K562 (cell line): ENCODE results near the gene HCAR1. TPM values are rescaled to one million over a fixed set of nuclear protein-coding genes. Genes with fewer than 3 reads are reported as not detected.

ENCODE experiments used
- CHD4 ChIP-seq: fragments of 200-600 bp; sonication (generic); IDR thresholded peaks from 3 replicates; pipeline ENCODE4 v1.6.1; 2012; ENCODE audit warnings: low read depth, mild to moderate bottlenecking, mixed read lengths, low read length, inconsistent platforms; ENCODE audit not compliant: insufficient read depth, insufficient replicate concordance, poor library complexity, severe bottlenecking
- GATAD2A ChIP-seq: fragments of 450-650 bp; IDR thresholded peaks from 2 replicates; pipeline ENCODE4 v1.6.1; 2017
- HMG20A ChIP-seq: fragments of 450-650 bp; formaldehyde crosslinking; conservative IDR thresholded peaks from 2 replicates; pipeline ENCODE4 v1.4.0; 2020; ENCODE audit warnings: mild to moderate bottlenecking, mixed read lengths
- KDM1A ChIP-seq, 2 experiments: fragments of 450-650 bp; IDR thresholded peaks; 2 replicates each; pipeline ENCODE4 v1.6.1; 2016; ENCODE audit warnings: mild to moderate bottlenecking in 2 of 2
- KDM4B ChIP-seq, 2 experiments: fragments of 450-650 bp in 1 of 2; sonication (generic) in 1 of 2; IDR thresholded peaks; 2 replicates each; pipeline ENCODE4 v1.6.1; 2016 to 2017; ENCODE audit warnings: borderline replicate concordance in 2 of 2, antibody characterized with exemption in 1 of 2, low read depth in 1 of 2, mild to moderate bottlenecking in 1 of 2
- MEIS2 ChIP-seq: fragments of 450-650 bp; IDR thresholded peaks from 2 replicates; pipeline ENCODE4 v1.6.1; 2014; ENCODE audit warnings: mild to moderate bottlenecking; ENCODE audit not compliant: partially characterized antibody
- NFE2 ChIP-seq: IDR thresholded peaks from 2 replicates; pipeline ENCODE4 v1.6.1; 2014; ENCODE audit warnings: antibody characterized with exemption, low read depth
- PHF8 ChIP-seq: fragments of 200-600 bp; sonication (generic); IDR thresholded peaks from 2 replicates; pipeline ENCODE4 v1.6.1; 2012; ENCODE audit warnings: mixed run types, mild to moderate bottlenecking, inconsistent platforms, low read length, moderate library complexity, borderline replicate concordance
- RBBP5 ChIP-seq: fragments of 200-600 bp; sonication (generic); IDR thresholded peaks from 2 replicates; pipeline ENCODE4 v1.6.1; 2012; ENCODE audit warnings: borderline replicate concordance, mild to moderate bottlenecking, low read length, control low read depth, inconsistent platforms; ENCODE audit not compliant: insufficient read depth, poor library complexity, severe bottlenecking
- SAFB2 ChIP-seq: fragments of 200-400 bp; formaldehyde crosslinking; IDR thresholded peaks from 2 replicates; pipeline ENCODE4 v1.6.1; 2018; ENCODE audit warnings: borderline replicate concordance, low read length, low read depth, moderate library complexity; ENCODE audit not compliant: severe bottlenecking
- SP1 ChIP-seq: sonication (generic); formaldehyde crosslinking; IDR thresholded peaks from 2 replicates; pipeline ENCODE4 v1.8.1; 2022; ENCODE audit warnings: mild to moderate bottlenecking, missing genetic modification reagents
- TEAD1 ChIP-seq, 2 experiments: fragments of 450-650 bp in 1 of 2; sonication (generic) in 1 of 2; formaldehyde crosslinking; IDR thresholded peaks; 2 replicates each; pipeline versions ENCODE4 v1.4.0 to v1.8.0; 2020 to 2022; ENCODE audit warnings: mild to moderate bottlenecking in 2 of 2, missing genetic modification reagents in 1 of 2
- TEAD2 ChIP-seq: fragments of 450-650 bp; IDR thresholded peaks from 2 replicates; pipeline ENCODE4 v1.6.1; 2016; ENCODE audit warnings: missing genetic modification characterization, control low read depth, missing compliant biosample characterization
- THRAP3 ChIP-seq: fragments of 450-650 bp; IDR thresholded peaks from 2 replicates; pipeline ENCODE4 v1.6.1; 2016; ENCODE audit warnings: mild to moderate bottlenecking, inconsistent platforms, borderline replicate concordance
- ZKSCAN8 ChIP-seq: fragments of 200-800 bp; sonication (Bioruptor generic); IDR thresholded peaks from 2 replicates; pipeline ENCODE4 v1.6.1; 2016; ENCODE audit warnings: missing genetic modification characterization, missing compliant biosample characterization
- polyA plus RNA-seq, 8 experiments: library from polyadenylated mRNA; depleted of rRNA in 4 of 8; stranded (reverse) in 5 of 8; unstranded in 3 of 8; fragments of >200 nt; fragmentation: Nextera tagmentation in 2 of 8; fragmentation: Illumina TruSeq in 1 of 8; extraction: Ambion mirVana in 2 of 8; extraction: Trizol in 1 of 8; gene quantifications; 2 replicates each; pipeline versions ENCODE4 v1.2.1 to v1.2.3, GENCODE V29; 2011 to 2014; ENCODE audit warnings: inconsistent platforms in 1 of 8, missing spikeins in 1 of 8
- total RNA-seq, 7 experiments: library from RNA; depleted of rRNA in 6 of 7; stranded (reverse); fragments of >200 nt in 6 of 7; fragmentation: Illumina TruSeq in 2 of 7; extraction: Trizol in 2 of 7; gene quantifications; 2 replicates each; pipeline versions ENCODE4 v1.2.1 to v1.2.3, GENCODE V29; 2011 to 2021; ENCODE audit warnings: low replicate concordance in 1 of 7
- TF ChIP-seq, protein P1 (sequence below), 2 experiments: fragments of 450-650 bp in 1 of 2; sonication (generic) in 1 of 2; formaldehyde crosslinking in 1 of 2; IDR thresholded peaks; 2 replicates each; pipeline versions ENCODE4 v1.7.1 to v1.9.0; 2016 to 2022; ENCODE audit warnings: inconsistent platforms in 1 of 2, mild to moderate bottlenecking in 1 of 2, missing genetic modification reagents in 1 of 2

The HCAR1 gene
- total and polyA plus RNA-seq, 9 of the 15 experiments (the other 6 are each of a cell fraction or from before 2014, with no cell fraction given), result not detected

DNA sequence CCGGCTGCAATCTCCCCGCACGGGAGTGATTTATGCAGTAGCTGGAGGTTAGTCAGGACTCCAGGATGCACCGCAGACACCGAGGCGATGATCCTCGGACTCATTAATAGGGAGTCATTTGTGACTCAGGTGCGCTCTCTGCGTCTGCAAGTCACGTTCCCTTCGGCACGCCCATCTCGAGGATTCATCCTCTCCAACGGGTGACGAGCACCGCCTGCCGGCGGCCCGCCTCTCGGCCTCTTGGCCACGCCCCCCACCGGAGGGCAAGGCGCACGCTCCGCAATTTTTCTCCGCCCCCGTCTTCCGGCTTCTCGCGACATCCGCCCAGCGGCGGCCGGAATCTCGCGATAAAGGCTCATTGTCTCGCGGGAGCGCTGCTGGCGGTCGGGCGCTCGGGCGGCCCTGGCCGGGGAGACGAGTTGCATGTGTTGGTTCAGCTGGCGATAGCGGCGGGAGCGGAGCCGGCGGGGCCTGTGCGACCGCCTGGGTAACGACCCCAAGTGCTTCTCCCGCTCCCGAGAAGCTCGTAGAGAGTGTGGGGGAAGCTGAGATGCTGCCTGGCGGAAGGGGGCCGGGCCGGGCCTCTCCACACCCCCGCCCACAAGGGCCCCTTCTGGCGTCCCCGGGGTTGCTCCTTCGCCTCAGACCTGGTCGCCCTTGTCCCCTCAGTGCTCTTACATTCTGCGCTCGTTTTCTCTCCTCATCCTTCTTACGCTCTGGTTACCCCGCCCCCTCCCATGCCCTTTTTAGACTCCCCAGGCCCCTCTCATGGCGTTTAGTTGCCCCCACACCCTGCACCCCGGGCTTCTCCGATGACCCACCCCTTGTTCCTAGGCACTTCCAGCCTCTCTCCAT, 22.0 kb upstream of the HCAR1 start, which contains the start of gene DENR (continued):
- TF ChIP-seq, protein P1, sequence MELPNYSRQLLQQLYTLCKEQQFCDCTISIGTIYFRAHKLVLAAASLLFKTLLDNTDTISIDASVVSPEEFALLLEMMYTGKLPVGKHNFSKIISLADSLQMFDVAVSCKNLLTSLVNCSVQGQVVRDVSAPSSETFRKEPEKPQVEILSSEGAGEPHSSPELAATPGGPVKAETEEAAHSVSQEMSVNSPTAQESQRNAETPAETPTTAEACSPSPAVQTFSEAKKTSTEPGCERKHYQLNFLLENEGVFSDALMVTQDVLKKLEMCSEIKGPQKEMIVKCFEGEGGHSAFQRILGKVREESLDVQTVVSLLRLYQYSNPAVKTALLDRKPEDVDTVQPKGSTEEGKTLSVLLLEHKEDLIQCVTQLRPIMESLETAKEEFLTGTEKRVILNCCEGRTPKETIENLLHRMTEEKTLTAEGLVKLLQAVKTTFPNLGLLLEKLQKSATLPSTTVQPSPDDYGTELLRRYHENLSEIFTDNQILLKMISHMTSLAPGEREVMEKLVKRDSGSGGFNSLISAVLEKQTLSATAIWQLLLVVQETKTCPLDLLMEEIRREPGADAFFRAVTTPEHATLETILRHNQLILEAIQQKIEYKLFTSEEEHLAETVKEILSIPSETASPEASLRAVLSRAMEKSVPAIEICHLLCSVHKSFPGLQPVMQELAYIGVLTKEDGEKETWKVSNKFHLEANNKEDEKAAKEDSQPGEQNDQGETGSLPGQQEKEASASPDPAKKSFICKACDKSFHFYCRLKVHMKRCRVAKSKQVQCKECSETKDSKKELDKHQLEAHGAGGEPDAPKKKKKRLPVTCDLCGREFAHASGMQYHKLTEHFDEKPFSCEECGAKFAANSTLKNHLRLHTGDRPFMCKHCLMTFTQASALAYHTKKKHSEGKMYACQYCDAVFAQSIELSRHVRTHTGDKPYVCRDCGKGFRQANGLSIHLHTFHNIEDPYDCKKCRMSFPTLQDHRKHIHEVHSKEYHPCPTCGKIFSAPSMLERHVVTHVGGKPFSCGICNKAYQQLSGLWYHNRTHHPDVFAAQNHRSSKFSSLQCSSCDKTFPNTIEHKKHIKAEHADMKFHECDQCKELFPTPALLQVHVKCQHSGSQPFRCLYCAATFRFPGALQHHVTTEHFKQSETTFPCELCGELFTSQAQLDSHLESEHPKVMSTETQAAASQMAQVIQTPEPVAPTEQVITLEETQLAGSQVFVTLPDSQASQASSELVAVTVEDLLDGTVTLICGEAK (IDR thresholded peaks at IDR 0.05), result peak; percentile 60
- TF ChIP-seq, protein P1 (CRISPR knock-in tag; IDR thresholded peaks at IDR 0.05), result no peak
- TF ChIP-seq KDM1A (IDR thresholded peaks at IDR 0.05) (no peak), PHF8 (peak; percentile 99), KDM4B (IDR thresholded peaks at IDR 0.05; ENCODE audit: borderline replicate concordance in 2 of 2, low read depth in 1 of 2) (peak in 1 of 2 experiments; percentile 75; a peak in 1 of 4 replicates), GATAD2A (no peak), TEAD1 (CRISPR knock-in tag; IDR thresholded peaks at IDR 0.05) (peak in 1 of 2 experiments; percentile 47; a peak in 1 of 4 replicates), ZKSCAN8 (CRISPR knock-in tag) (no peak), CHD4 (no peak), NFE2 (peak; percentile 83), HMG20A (CRISPR knock-in tag) (no peak), SAFB2 (no peak), TEAD2 (tag) (no peak), SP1 (CRISPR knock-in tag) (peak; percentile 98), RBBP5 (peak; percentile 86), MEIS2 (peak; percentile 76), THRAP3 (no peak)
